GM18499 (cell line): Measurements from ENCODE around the gene ZNF80.
"Not testable (repeated sequence)": the region's sequence is repeated elsewhere in the genome, so short reads cannot be mapped to it uniquely, and the experiment has no call there.

Experiments
- ATAC-seq: cut with Tn5 transposase; IDR thresholded peaks from one replicate; pipeline ENCODE4 v1.9.1; 2021; ENCODE audit warnings: moderate number of reproducible peaks; ENCODE audit not compliant: insufficient read depth, unreplicated experiment

ZNF80 gene

GRCh38 chr3:114237478-114237877 lies at the start of gene ZNF80:
Gene ZNF80, minus strand, starts transcription at chr3:114237578. Its CDS starts 504 bp downstream, at chr3:114237074.
- ATAC-seq: not testable (repeated sequence)

GRCh38 chr3:114286266-114286665 lies 48.9 kb upstream of the ZNF80 start:
- ATAC-seq: no peak

GRCh38 chr3:114285648-114286230 lies 48.4 kb upstream of the ZNF80 start:
- ATAC-seq: no peak

- no peak for ATAC-seq
These were observed 47.3 kb upstream of the ZNF80 start for GRCh38 chr3:114284644-114285043.

- not testable (repeated sequence) for ATAC-seq
These were observed 39.5 kb upstream of the ZNF80 start for GRCh38 chr3:114276856-114277255.

GRCh38 chr3:114274929-114275328 lies 37.6 kb upstream of the ZNF80 start:
- ATAC-seq: no peak

GRCh38 chr3:114272271-114272670 lies 34.9 kb upstream of the ZNF80 start:
- no peak for ATAC-seq

GRCh38 chr3:114270019-114270418 lies 32.6 kb upstream of the ZNF80 start:
- ATAC-seq: no peak

GRCh38 chr3:114260152-114260551 lies 22.8 kb upstream of the ZNF80 start:
- no peak for ATAC-seq

GRCh38 chr3:114259566-114259965 lies 22.2 kb upstream of the ZNF80 start:
- no peak for ATAC-seq

- no peak for ATAC-seq
These were observed 16.1 kb upstream of the ZNF80 start for GRCh38 chr3:114253505-114253904.

GRCh38 chr3:114252954-114253353 lies 15.6 kb upstream of the ZNF80 start:
- ATAC-seq: no peak

- ATAC-seq: peak; percentile 96
These were observed 5.6 kb upstream of the ZNF80 start for GRCh38 chr3:114242947-114243346.

GRCh38 chr3:114241262-114241661 lies 3.9 kb upstream of the ZNF80 start:
- ATAC-seq: no peak

GRCh38 chr3:114238146-114238785 lies 888 bp upstream of the ZNF80 start:
- not testable (repeated sequence) for ATAC-seq

GRCh38 chr3:114235431-114235830 lies 1.9 kb downstream of the ZNF80 start:
- ATAC-seq: no peak

- no peak for ATAC-seq
These were observed 2.6 kb downstream of the ZNF80 start for GRCh38 chr3:114234745-114235144.

- ATAC-seq: no peak
These were observed 5.8 kb downstream of the ZNF80 start for GRCh38 chr3:114231616-114232015.

- no peak for ATAC-seq
These were observed 10.3 kb downstream of the ZNF80 start for GRCh38 chr3:114227076-114227475.

- ATAC-seq: no peak
These were observed 11.1 kb downstream of the ZNF80 start for GRCh38 chr3:114226313-114226712.

- ATAC-seq: peak; percentile 76
These were observed 14.2 kb downstream of the ZNF80 start for GRCh38 chr3:114223143-114223542.

GRCh38 chr3:114221881-114222264 lies 15.5 kb downstream of the ZNF80 start:
- ATAC-seq: no peak
